ENCODE data around the gene SFI1.

SFI1 gene

DNA sequence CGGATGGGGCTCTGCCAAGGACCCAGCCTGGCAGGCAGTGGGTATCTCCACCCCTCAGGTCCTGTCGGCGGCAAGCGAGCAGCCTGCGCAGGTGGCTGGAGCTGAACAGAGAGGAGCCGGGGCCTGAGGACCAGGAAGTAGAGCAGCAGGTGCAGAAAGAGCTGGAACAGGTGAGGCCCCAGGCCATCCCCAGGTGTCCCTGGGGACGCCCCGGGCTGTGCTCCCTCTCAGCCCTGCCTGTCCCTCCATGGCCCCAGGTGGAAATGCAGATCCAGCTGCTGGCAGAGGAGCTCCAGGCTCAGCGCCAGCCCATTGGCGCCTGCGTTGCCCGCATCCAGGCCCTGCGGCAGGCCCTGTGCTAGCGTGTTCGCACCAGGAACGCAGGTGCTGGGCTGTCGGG is 121.7 kb downstream of the SFI1 start:
- DNase-seq (ENCODE audit: low read depth): no peak

DNA sequence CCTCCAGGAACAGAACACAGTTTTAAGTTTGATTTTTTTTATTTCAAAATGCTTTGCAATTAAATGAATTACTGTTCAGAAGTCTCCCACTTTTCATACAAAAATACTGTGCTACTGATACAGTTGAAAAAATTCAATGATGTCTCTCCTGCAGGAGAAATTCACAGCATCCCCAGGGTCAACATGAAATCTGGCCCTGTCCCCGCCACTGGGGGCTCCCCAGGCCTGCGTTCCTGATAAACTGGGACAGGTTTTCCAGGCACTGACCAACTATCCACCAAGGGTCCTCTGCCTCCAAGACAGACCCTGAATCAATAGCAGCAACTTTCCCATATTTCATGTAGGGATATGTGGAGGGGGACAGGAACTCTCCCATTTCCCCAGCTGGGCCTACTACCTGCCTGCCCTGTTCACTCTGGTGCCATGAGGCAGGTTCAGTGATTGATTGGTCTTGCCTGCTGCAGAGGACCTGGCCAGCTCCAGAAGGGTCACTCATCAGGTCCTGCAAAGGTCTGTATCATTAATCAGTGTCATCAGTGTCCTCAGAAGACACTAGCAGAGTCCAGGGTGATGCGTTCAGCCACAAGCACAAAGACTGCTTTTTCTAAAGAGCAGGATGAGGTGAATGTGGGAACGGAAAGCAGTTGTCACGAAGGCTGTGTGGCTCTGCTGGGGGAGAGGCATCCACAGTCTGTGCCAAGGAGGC is 122.3 kb downstream of the SFI1 start:
- DNase-seq (ENCODE audit: low read depth): no peak

DNA sequence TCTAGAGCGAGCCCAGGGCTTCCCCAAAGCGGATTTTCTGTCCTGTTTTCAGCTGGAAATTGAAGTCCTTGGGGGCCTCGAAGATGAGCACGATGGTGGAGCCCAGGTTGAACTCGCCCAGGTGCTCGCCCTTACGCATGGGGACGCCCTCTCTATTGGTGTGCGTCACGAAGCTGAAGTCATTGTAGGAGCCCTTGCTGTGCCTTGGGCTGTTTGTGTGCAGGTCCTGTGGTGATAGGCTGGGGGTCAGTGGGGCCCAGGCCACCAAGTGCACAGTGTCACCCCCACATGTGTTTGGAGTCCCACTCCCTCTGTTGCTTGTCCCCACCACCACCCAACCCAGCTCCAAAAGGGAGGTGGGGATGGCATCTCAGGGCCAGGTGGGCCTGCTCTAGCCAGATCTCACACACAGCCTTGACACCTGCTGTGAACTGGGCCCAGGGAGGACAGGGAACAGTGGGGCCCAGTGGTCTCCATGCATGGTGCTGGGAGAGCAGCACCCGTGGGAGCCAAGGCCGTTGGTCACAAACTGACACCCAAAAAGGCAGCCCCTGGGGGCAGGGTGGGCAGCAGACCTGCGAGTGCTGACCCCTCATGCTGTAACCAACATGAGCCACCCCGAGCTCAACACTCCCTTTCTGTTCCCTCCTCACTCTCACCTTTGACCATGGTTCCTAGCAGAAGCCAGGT is 123.4 kb downstream of the SFI1 start:
- DNase-seq (ENCODE audit: low read depth): no peak

DNA sequence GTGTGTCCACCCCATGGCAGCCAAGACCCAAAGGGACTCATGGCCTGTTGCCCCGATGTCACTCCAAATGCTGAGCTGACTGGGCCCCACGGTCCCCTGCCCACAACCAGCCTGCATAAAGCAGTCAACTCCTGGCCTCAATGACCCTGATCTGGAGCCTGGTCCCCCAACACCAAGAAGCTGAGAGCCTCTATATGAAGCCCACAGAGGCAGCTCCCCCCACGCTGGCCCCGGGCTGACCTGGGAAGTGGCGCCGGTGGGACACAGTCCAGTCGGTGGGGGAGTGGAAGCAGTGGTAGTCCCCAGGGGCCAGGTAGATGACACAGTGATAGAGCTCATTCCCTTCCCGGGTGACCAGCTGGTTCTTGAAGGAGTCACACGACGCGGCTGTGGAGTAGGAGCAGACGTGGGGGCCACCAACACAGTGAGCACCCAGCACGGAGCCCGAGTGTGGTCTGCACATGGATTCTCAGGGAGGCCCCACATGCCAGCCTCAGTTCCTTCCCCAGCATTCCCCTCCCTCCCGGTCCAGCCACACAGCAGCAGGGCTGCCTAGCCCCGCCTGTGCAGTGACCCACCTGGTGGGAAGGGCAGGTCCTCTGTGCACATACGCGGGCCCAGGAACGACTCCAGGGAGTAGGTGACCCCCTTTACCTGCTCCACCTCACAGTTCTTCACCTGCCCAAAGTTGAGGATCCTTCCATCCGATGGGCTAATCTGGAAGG is 124.6 kb downstream of the SFI1 start:
- DNase-seq (ENCODE audit: low read depth): no peak

DNA sequence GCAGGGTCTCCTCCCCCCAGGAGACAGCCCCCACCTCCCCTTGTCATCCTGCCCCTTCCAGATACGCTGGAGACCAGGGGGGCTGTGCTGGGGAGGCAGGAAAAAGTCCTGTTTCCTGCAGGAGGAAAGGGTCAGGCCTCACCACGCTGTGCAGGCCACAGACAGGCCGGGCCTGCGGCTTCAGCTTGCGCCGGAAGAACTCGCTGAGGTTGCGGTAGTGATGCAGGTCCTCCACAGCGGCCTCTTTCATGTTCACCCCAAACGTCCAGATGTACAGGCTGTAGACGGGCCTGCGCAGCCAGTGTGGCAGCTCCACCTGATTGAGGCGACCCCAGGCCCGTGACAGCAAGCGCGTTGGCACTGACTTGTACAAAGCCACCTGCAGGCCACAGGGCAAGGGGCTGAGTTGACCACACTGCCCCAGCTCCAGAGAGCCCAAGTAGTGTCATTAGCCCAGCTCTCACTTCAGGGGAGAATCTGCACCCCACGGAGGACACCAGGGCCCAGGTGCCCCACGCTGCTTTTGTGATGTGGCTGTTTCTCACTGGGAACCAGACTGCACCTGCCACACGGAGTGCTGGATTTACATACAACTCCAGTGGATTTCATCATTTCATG is 125.3 kb downstream of the SFI1 start:
- DNase-seq (ENCODE audit: low read depth): no peak

DNA sequence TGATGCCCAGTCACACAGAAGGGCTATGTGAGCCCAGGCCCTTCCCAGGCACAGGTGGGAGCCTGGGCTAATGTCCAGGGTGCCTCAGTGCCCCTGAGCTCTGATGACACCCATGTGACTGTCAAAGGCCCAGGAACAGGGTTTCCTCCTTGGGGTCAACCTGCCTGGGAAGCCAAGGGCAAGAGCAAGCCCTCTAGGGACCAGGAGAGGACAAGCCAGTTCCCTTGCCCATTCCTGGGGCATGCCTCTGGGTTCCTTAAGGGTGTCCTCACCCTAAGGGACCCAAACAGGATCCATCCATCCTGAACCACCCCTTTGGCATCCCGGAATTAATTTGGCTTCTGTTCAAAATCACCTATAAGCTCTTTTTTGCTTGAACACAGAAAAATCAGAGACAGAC is 126.6 kb downstream of the SFI1 start:
- no peak for DNase-seq (ENCODE audit: low read depth)

DNA sequence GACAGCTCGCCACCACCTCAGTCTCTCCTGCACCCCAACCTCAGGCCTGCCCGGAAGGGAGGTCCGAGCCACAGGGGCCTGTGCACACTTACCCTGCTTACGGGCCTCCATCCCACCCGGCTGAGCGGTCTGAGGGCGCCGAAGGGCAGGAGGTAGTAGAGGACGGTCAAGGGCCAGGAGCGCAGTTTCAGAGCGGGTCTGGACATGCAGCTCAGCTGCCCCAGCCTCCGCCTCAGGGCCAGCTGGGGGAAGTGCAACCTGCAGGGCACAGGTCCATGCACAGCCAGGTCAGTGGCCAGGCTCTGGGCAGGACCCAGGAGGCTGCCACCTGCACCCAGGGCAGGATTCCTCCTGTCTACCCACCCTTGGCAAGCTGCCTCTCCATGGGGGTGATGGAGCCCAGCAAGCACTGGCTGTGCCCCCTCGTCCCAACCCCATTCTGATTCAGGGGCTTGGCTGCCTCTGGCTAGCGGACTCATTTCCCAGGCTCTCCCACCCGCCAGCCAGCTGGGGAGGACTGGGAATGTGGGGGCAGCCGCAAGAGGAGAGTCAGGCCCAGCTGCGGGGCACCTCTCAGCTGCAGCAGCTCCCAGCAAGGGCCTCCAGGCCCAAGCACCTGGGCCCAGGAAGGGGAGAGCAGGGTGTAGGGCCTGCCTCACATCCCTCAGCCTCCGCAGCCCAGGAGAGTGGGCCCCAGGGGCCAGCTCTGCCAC is 127.4 kb downstream of the SFI1 start:
- DNase-seq (ENCODE audit: low read depth): no peak

DNA sequence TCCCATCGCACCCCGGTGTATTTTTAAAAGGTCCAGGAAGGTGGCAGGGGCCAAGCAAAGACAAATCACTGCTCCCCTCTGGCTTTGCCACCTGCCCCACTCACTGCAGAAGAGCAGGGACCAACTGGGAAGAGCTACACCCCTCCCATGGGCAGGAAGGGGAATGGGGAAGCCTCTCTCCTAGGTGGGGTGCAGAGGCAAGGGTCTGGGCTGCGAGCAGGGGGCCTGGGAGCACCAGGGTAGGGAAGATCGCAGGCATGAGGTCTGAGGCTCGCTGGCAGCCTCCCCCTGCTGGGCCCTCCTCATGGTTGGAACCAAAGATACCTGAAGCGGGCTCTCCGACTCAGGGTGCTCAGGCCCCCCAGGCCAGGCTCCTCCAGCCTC is 128.9 kb downstream of the SFI1 start:
- no peak for DNase-seq (ENCODE audit: low read depth)

DNA sequence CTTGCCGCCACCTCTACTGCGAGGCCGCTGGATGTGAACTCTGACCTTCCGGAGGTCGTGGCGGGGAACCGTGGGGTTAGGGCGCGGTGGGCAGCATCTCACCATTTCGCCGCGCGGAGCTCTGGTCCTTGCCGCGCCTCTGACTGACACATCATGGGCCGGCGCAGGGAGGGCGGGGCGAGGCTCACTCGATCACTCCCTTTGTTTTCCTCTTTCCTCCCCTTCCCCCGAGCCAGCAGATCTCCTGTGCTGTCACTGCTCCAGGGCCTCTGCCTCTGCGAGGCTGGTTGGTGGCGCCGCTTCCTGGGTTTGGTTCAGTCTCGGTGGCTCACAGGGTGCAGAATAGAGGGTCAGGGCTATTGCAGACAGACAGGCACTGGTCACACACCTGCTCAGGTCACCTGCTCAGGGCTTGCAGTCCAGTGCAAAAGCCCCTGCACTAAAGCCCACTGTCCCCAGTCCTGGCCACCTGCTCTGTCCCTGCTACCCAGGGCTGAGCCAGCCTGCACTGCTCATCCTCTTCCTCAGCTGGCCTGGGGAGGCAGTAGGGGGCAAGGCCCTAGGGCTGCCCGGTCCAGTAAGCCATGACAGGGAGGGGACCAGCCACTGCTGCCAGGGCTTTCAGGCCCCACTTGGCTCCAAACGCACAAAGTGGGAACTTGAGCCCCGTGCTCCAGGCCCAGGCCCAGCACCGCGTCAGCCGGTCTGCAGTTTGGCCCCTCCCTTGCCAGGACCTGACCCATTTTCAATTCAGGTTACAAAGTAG is 129.5 kb downstream of the SFI1 start:
- peak; percentile 18 for DNase-seq (ENCODE audit: low read depth)

DNA sequence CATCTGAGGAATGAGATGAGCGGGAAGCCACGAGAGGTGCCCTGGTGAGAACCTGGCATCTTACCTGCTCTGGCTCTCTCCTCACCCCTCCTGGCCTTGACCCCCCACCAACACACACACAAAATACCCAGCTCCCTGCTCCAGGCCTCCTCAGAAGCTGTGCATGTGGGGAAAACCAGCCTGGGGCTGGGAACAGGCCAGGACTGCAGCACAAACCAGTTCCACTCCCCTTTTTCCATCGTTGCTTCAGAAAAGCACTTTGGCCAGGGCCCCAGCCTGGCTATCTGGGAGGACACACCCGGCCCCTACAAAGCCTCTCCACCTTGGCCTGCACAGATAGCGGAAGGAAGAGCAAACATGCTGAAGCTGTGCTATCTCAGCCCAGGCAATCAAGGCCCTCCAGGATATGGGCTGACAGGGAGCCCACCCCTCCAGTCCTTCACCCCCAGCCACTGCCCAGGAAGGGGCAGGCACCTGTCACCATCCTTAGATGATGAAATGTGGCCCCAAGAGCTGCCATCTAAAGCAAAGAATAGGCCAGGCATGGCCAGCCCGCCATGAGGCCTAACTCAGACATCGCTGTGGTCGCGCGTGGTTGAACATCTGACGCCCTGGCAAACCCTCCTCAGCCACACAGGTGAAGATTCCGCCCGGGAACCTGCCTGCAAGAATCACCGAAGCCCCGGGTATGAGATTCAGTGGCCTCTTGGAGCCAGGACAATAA is 130.3 kb downstream of the SFI1 start:
- DNase-seq (ENCODE audit: low read depth): peak; percentile 20

DNA sequence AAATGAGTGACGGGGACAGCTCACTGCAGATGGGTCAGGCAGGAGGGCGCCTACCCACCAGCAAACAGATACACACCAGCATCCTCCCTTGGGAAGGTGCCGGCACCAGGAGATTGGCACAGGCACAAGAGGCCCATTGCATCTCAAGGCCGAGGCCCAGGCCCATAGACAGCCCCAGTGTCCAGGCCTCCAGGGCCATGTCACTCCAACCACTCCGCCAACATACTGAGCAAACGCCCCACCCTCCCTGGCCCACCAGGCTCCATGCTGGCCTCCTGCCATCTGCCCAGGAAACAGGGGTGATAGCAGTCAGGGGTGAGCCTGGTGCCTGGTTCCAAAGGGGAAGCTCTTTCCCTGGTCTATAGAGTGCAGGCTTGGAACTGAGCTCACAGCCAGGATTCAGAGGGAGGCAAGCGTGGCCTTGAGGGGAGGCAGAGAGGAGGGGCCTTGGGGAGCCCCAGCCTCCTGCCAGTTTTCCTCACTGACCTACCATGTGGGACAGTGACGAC is 130.9 kb downstream of the SFI1 start:
- no peak for DNase-seq (ENCODE audit: low read depth)

DNA sequence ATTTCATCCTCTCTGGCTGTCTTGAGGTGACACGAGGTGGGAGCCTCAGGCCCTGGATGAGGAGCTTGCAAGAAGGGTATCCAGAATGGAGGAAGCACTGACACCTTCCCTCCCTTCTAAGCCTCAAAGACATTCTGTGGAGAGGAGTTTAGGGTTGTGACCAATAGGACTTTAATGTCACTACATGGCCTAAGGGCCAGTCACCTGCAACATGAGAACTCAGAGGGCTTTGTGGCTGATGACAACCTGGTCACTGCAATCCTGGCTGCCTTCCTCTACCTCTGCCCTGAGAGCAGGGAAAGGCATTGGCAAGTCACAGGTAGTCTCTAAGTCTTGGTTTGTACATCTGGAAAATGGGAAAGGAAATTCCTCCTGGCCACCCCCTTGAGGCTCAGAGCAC is 132.0 kb downstream of the SFI1 start:
- no peak for DNase-seq (ENCODE audit: low read depth)

DNA sequence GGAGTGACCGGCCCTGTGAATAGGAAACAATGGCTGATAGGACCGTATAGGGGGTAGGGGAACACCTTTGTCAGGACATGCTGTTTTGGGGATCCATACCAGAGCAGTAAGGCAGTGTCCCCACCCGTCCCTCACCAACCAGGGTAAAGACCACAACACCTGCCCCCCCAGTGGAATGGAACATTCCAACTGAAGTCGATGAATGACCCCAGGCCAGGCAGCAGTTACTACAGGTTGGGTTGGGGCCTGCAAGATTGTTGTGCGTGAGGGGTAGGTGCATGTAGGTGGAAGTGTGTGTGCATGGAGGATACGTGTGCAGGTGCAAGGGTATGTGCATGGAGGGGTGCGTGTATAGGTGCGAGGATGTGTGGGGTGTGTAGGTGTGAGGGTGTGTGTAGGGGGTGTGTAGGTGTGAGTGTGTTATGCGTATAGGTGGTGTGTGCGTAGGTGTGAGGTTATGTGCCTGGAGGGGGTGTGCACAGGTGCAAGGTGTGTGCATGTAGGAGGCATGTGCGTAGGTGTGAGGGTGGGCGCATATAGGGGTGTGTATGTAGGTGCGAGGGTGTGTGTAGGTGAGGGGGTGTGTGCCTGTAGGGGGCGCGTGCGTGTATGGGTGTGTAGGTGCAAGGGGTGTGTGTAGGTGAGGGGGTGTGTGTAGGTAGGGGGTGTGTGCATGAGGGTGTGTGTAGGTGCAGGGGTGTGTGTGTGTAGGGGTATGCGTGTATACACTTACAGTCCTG is 132.8 kb downstream of the SFI1 start:
- DNase-seq (ENCODE audit: low read depth): no peak

DNA sequence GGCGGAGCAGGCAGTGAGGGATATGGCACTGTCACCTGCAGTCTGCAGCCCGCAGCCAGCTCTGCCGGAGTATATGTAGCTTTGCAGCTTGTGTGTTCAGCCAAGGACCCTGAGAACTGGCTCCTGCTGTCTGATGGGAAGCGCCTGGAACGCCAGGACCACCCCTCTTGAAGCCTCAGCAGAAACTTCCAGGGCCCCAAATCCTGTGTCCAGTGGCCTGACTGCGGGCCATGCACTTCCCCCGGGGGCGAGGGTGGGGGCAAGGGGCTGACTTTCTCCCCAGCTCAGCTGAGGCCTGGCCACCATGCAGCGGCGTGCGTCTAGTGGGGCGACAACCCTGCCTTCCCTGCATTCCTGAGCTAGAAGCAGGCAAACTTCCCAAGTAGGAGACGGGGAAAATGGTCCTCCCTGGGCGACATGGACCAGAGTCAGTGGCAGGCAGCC is 133.4 kb downstream of the SFI1 start:
- DNase-seq (ENCODE audit: low read depth): no peak

DNA sequence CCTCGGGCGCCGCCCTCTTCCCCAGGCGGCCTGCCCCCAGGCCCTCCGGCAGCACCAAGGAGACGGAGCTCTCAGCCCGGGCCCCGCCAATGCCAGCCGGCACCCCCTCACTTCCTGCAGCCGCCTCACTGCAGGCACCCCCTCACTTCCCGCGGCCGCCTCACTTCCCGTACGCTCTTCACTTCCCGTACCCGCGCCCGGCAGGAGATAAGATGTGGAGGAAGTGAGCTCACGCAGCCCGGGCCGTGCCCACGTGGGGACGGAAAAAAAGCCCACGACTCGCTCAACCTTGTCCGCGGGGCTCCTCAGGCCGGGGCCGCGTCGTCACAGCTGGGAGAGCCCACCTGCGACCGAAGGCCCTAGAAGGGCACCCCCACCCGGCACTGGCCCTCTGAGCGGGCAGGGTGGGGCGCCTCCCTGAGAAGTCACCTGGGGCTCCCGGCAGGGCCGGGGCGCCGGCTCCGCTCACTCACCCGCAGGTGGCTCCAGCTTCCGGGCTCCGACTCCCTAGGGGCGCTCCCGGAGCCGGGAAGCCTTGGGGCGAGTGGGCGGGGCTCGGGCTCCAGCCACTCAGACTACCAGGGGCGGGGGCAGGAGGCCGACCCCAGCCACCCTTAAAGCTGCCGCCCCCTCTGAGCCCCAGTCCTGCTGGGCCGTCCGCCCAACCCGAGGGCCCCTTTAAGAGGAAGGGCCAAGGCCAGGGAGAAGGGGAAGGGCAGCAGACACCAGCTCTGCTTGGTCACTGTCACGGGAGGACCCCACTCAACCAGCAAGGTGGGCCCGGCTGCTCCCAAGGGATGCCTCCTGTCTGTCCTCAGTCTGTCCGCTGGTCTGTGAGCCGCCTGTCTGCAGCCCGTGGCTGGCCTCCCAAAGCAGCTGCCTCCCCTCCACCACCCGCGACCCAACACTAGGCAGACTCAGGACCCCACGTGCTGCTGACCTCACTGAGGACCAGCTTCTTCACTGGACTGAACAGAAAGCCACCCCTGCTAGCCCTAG is 134.3 kb downstream of the SFI1 start:
- peak; percentile 56 for DNase-seq (ENCODE audit: low read depth)

DNA sequence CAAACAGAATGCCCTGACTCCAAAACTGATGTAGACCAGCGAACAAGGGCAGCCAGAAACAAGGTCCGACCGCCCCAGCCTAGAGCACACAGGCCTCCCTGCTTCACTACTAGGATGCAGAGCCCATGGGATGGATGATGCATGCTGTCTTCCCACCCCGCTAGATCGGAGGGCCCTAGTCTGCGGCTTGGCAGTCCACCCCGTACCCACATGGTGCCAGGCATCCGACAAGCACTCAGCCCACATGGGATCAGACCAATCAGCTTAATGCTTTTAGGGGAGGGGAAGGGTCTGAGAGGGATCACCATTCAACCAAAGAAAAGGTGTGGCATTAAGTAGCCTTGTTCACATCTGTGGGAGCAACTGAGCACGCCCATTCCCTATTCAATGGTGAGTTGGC is 135.1 kb downstream of the SFI1 start:
- no peak for DNase-seq (ENCODE audit: low read depth)

DNA sequence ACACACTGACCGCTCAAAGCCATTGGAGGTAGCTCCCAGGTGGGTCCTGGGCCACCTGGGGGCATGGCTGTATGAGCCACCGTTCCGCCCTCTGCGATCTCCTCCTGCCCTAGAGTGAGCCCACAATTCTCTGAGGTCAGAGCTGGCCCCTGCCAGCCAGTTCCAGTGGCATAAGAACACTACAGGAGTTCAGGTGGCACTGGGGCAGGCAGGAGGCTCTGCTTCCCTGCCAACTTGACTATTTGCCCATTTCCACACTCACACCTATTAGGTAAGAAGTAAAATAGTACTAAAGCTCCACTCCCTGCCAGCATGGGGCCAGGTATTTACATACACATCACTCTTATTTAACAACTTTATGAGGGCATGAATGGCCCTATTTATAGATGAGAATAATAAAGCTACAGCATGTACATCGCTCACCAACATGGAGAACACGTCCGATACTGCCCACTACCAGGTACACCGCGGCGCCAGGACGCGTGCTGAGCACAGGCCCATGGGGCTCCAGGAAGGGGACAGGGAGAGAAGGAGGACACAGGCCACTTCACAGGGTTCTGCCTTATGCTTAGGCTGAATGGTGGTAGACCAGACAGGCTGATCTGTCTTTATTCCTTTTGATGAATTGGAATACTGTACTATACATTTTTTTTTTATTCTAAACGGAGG is 139.4 kb downstream of the SFI1 start:
- no peak for DNase-seq (ENCODE audit: low read depth)

DNA sequence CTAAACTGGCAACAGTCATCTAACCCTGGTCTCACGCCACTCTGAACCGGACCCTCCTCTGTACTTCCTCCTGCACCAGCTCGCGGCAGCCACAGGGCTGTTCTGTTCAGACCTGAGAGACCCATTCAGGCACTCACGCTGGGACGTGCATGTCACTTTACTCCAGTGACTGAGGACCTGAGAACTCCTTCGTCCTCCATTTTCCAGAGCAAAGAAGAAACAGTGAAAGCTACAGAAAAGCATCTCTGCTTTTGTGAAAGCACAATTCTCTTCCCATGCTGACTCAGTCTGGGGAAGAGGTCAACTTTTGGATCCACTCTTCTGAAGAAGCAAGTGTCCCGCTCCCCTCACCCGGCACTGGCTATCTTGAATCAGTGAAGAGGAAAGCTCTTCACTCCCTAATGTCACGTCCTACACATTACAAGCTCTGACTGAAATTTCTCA is 141.1 kb downstream of the SFI1 start:
- no peak for DNase-seq (ENCODE audit: low read depth)
